ENCODE measurements around the gene GABBR2. TPM values are rescaled to one million over a fixed set of nuclear protein-coding genes. Genes with fewer than 3 reads are reported as not detected.

The GABBR2 gene
- total and polyA plus RNA-seq, 9 of the 15 experiments (the other 6 are each of a cell fraction or from before 2014, with no cell fraction given), result 0.15 to 1.9 (median 0.32) TPM

DNA sequence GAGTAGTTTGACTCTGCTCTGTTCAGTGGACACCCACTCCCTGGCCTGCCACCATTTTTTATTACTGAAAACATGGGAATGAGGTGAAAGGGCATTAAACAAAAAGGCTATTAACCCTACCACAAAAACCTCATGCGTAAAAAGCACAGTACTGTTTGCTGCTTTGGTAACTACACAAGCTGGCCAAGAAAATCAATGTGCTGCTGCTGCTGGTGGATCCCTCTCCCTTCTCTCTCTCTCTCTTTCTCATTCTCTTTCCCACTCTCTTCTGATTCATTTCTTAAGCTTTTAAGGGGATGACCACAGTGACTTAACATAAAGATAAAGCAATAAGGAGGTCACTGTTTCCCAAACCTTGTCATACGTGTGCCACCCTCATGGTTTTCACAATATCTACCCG, 270.1 kb downstream of the GABBR2 start:
- no peak overlapping the region for H2AFZ ChIP-seq (ENCODE audit: low read depth, low read length)
- DNase-seq (ENCODE audit: extremely low read depth in 1 of 4, low spot score in 3 of 4) (no peak), FAIRE-seq (no peak), ATAC-seq (no peak)
- no peak overlapping the region for H3K9ac ChIP-seq (ENCODE audit: insufficient read depth in 1 of 2, low read depth in 2 of 2, low read length in 2 of 2)
- H3K4me2 ChIP-seq (ENCODE audit: insufficient read depth, low read length), result no peak overlapping the region
- in situ Hi-C loops (cut with MboI) (no loop called here), intact Hi-C loops (cut with micrococcal nuclease) (no loop called here)
- no TSS peak for BruUV-seq (replicated peaks)
- no peaks in the 10 kb centered on the region for H3K36me3 ChIP-seq (ENCODE audit: control insufficient read depth, insufficient read depth, low read length)
- H3K4me3 ChIP-seq, result no peak overlapping the region
- ChIA-PET CTCF (ENCODE audit: low intra/inter-chr PET ratio) (no interaction called here), POLR2A (no interaction called here)
- H3K27me3 ChIP-seq (ENCODE audit: control insufficient read depth in 2 of 2, insufficient read depth in 2 of 2, low read length in 2 of 2), result no peaks in the 10 kb centered on the region
- H4K20me1 ChIP-seq (replicated peaks; ENCODE audit: control insufficient read depth, insufficient read depth, low read length), result no peaks in the 10 kb centered on the region
- H3K9me1 ChIP-seq (ENCODE audit: control insufficient read depth, insufficient read depth, low read length), result no peaks in the 10 kb centered on the region
- peaks cover 0 to 6% of the 10 kb centered on the region in 2 experiments; a peak in 3 of 5 replicates for H3K4me1 ChIP-seq (replicated peaks in 1 of 2; ENCODE audit: control insufficient read depth in 2 of 2, insufficient read depth in 2 of 2, low read length in 2 of 2)
- H3K27ac ChIP-seq (ENCODE audit: extremely low read depth, low read depth, low read length), result no peak overlapping the region
- H3K9me3 ChIP-seq (replicated peaks; ENCODE audit: control insufficient read depth, insufficient read depth, low read depth, low read length), result no peaks in the 10 kb centered on the region
- H3K79me2 ChIP-seq (ENCODE audit: control insufficient read depth, insufficient read depth, low read length), result no peaks in the 10 kb centered on the region
- WGBS (ENCODE audit: insufficient coverage, low coverage, missing lambda C conversion rate), result 28% methylated on average over 3 of the region's 3 CpGs
- TF ChIP-seq NFE2 (IDR thresholded peaks at IDR 0.05; ENCODE audit: low read depth) (0 out of 2 replicates have a peak, but pooled peaks have one; percentile 14), U2AF2 (optimal IDR thresholded peaks at IDR 0.05; ENCODE audit: low read depth, low read length) (no peak), HNRNPK (IDR thresholded peaks at IDR 0.05; ENCODE audit: low read depth, low read length, poor library complexity, severe bottlenecking) (no peak), ZNF444 (CRISPR knock-in tag; IDR thresholded peaks at IDR 0.05) (no peak), RFX5 (IDR thresholded peaks at IDR 0.05; ENCODE audit: low read depth, low read length) (no peak), ZNF212 (CRISPR knock-in tag; IDR thresholded peaks at IDR 0.05) (no peak), FOSL1 (tag; conservative IDR thresholded peaks at IDR 0.05) (peak; percentile 25; the same call in 1 of the 2 replicates), SRSF7 (optimal IDR thresholded peaks at IDR 0.05; ENCODE audit: low read depth, low read length) (no peak), HDAC1 (IDR thresholded peaks at IDR 0.05) (no peak)
- TF ChIP-seq, protein P1, sequence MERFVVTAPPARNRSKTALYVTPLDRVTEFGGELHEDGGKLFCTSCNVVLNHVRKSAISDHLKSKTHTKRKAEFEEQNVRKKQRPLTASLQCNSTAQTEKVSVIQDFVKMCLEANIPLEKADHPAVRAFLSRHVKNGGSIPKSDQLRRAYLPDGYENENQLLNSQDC (CRISPR knock-in tag; IDR thresholded peaks at IDR 0.05), result no peak
- TF ChIP-seq, protein P2, sequence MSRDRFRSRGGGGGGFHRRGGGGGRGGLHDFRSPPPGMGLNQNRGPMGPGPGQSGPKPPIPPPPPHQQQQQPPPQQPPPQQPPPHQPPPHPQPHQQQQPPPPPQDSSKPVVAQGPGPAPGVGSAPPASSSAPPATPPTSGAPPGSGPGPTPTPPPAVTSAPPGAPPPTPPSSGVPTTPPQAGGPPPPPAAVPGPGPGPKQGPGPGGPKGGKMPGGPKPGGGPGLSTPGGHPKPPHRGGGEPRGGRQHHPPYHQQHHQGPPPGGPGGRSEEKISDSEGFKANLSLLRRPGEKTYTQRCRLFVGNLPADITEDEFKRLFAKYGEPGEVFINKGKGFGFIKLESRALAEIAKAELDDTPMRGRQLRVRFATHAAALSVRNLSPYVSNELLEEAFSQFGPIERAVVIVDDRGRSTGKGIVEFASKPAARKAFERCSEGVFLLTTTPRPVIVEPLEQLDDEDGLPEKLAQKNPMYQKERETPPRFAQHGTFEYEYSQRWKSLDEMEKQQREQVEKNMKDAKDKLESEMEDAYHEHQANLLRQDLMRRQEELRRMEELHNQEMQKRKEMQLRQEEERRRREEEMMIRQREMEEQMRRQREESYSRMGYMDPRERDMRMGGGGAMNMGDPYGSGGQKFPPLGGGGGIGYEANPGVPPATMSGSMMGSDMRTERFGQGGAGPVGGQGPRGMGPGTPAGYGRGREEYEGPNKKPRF (IDR thresholded peaks at IDR 0.05; ENCODE audit: low read depth, low read length), result no peak
- TF ChIP-seq, protein P3, sequence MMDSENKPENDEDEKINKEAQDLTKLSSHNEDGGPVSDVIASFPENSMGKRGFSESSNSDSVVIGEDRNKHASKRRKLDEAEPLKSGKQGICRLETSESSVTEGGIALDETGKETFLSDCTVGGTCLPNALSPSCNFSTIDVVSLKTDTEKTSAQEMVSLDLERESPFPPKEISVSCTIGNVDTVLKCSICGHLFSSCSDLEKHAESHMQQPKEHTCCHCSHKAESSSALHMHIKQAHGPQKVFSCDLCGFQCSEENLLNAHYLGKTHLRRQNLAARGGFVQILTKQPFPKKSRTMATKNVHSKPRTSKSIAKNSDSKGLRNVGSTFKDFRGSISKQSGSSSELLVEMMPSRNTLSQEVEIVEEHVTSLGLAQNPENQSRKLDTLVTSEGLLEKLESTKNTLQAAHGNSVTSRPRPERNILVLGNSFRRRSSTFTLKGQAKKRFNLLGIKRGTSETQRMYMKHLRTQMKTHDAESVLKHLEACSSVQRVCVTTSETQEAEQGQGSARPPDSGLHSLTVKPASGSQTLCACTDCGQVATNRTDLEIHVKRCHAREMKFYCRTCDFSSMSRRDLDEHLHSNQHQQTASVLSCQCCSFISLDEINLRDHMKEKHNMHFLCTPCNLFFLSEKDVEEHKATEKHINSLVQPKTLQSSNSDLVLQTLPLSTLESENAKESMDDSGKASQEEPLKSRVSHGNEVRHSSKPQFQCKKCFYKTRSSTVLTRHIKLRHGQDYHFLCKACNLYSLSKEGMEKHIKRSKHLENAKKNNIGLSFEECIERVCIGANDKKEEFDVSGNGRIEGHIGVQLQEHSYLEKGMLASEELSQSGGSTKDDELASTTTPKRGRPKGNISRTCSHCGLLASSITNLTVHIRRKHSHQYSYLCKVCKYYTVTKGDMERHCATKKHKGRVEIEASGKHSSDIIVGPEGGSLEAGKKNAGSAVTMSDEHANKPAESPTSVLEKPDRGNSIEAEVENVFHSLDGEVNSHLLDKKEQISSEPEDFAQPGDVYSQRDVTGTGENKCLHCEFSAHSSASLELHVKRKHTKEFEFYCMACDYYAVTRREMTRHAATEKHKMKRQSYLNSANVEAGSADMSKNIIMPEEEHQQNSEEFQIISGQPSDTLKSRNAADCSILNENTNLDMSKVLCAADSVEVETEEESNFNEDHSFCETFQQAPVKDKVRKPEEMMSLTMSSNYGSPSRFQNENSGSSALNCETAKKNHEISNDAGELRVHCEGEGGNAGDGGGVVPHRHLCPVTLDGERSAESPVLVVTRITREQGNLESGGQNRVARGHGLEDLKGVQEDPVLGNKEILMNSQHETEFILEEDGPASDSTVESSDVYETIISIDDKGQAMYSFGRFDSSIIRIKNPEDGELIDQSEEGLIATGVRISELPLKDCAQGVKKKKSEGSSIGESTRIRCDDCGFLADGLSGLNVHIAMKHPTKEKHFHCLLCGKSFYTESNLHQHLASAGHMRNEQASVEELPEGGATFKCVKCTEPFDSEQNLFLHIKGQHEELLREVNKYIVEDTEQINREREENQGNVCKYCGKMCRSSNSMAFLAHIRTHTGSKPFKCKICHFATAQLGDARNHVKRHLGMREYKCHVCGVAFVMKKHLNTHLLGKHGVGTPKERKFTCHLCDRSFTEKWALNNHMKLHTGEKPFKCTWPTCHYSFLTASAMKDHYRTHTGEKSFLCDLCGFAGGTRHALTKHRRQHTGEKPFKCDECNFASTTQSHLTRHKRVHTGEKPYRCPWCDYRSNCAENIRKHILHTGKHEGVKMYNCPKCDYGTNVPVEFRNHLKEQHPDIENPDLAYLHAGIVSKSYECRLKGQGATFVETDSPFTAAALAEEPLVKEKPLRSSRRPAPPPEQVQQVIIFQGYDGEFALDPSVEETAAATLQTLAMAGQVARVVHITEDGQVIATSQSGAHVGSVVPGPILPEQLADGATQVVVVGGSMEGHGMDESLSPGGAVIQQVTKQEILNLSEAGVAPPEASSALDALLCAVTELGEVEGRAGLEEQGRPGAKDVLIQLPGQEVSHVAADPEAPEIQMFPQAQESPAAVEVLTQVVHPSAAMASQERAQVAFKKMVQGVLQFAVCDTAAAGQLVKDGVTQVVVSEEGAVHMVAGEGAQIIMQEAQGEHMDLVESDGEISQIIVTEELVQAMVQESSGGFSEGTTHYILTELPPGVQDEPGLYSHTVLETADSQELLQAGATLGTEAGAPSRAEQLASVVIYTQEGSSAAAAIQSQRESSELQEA (IDR thresholded peaks at IDR 0.05; ENCODE audit: low read depth), result no peak

All from K562 (cell line).